Globus pallidus (tissue), 1 donor: ENCODE measurements around the gene OR56A3.

Experiments
- DNase-seq: peaks from one replicate; pipeline ENCODE4 v3.0.0-alpha.2; 2015; ENCODE audit warnings: low spot score

Gene OR56A3

GRCh38 chr11:5973530-5973929 is 31.5 kb downstream of the OR56A3 start:
- DNase-seq = no peak

DNA sequence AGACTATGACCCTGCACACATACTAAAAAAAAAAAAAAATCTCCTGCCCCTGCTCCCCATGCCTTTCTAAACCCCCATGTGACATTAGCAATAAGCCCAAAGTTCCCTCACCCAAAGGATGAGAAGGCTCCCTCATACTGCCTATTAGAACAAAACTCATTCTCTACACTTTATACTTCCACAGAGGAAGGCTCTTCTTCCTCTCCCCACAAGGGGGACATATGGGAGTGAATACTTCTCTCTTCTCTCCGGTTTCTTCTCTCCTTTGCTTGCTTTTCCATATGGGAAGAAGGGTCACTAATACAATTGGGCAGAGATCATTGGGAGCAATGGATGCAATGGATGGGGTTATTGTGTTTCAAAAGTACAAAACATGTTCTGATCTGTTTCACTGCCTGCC is 41.4 kb downstream of the OR56A3 start:
- no peak for DNase-seq

DNA sequence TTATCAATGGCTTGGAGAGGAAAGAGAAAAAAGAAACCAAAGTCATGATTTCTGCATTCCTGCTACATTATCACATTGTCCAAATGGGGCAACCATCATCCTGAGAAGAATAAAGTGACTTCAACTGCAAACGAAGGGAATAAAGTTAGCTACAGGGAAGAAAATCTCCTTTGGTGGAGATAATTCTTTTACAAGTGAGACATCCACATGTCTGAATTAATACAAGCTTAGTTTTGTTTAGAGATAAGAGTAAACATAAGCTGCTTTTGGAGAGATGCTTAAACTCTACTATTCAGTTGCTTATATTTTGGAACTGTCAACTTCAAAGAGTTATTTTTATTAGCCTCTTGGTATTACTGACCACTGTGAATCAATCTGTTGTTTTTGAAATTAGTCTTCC is 44.8 kb downstream of the OR56A3 start, which contains the start of gene OR52L1:
Gene OR52L1 (minus strand): TSS at position 101 of the 400 bp plus-strand sequence. CDS start 55 bp downstream, at position 46.
- DNase-seq = no peak

- DNase-seq = no peak
Observed at GRCh38 chr11:5989203-5989602, 47.2 kb downstream of the OR56A3 start.

GRCh38 chr11:5992150-5992549 is 50.1 kb downstream of the OR56A3 start:
- no peak for DNase-seq

- DNase-seq = no peak
Observed at GRCh38 chr11:5992604-5993251, 50.7 kb downstream of the OR56A3 start.

DNA sequence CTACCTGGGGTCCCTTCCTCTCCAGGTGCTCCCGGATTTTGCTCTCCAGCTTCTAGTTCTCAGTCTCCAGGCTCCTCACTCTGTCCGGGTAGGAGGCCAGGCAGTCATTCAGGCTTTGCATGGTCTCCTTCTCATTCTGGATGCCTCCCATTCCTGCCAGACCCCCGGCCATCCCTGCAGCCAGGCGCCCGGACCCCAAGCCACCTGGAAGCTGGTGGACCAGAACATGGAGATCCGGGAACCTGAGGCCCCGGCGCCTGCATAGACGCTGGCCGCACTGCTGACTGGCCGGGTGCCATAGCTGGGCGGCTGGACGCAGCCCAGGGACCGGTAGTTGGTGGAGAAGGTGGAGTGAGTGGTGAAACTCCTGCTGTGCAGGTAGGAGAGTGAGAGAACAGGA is 52.7 kb downstream of the OR56A3 start:
- no peak for DNase-seq
